ENCODE measurements around the gene MGAT2. TPM values are rescaled to one million over a fixed set of nuclear protein-coding genes. Genes with fewer than 3 reads are reported as not detected.
A peak's percentile ranks its signal among the peaks of the same experiment; 100 is the strongest.
"Not testable (repeated sequence)": the region's sequence is repeated elsewhere in the genome, so short reads cannot be mapped to it uniquely, and the experiment has no call there.

Gene MGAT2
- total RNA-seq (2014; rRNA removed; shearing (Covaris generic)): 80.5 and 106 TPM in 2 replicates

DNA sequence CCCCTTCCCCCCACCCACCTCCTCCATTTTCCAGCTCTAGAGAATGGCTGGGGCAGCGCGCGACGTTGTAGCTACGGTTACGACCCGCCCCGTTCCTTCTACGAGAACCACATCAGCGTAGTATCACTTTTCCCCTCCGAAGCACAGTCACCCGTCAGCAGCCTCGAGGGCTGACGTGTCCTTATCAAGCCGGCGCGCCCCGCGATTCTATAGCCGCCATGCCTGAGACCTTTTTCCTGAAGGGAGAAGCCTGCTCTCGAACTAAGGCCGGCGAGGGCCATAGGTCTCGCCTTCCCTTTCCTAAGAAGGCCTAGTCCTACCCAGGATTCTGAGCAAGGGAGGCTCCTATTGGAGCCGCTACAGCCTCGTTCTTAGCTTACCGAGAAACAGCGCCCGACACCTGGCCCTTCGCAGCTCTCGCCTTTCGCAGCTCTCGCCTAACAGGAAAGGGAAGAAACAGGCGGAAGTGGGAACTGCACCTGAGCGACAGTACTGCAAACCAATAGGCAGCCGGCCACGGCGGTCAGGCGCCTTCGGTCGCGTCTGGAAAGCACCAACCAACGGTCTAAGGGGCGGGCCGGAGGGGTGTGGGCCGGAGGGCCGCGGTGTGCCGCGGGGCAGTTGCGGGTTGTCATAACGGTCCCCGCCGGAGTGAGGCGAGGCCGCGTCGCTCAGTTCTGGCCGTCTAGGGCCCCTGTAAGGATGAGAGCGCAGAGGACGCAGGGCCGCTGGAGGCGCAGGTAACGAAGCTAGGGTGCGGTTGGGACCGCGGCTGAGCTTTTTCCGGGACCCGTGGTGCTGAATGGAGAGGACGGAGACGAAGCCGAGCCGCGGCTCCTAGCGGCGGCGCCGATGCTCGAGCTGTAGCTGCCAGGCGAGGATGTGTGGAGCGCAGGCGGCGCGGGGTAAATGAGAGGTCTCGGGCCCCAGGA is at the start of gene MGAT2, which contains the start of gene RPL36AL:
TSS of gene MGAT2 (plus strand) at position 618 of the 932 bp plus-strand sequence. CDS start 470 bp downstream, outside the sequence.
TSS of gene RPL36AL (minus strand) at position 445 of the 932 bp plus-strand sequence. CDS start 1,522 bp downstream, outside the sequence.
- DNase-seq (ENCODE audit: low read depth in 1 of 2, low spot score in 2 of 2): peak; percentile 92 to 98
- Histone ChIP-seq H3K4me3 (peak within 1 kb of the TSS; percentile 73), H3K4me1 (replicated peaks) (peaks cover 37% of the 10 kb centered on the region), H3K27me3 (replicated peaks) (no peaks in the 10 kb centered on the region), H3K36me3 (peaks cover 69% of the 10 kb centered on the region), H3K9me3 (replicated peaks) (no peaks in the 10 kb centered on the region), H3K27ac (peak within 1 kb of the TSS; percentile 80)

DNA sequence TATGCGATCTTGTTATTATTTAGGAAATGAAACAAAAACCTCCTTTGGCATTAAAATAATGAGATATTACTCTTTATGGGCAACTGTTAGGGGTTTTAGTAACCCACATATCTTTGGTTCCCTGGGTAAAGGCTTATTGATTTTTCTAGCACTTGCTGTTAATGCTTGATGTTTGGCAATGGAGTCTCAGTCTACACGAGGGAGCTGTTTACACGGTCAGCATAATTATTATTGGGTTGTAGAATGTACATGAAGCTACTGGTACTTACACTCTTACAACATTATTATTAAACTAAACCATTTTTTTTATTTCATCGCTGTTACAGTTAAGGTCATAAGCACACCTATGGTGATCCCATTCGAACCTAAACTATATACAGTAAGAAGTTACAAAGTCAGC is 46.6 kb upstream of the MGAT2 start:
- no peak for DNase-seq (ENCODE audit: low read depth in 1 of 2, low spot score in 2 of 2)
- Histone ChIP-seq H3K4me1 (replicated peaks) (no peaks in the 10 kb centered on the region), H3K4me3 (no peak overlapping the region), H3K9me3 (replicated peaks) (no peaks in the 10 kb centered on the region), H3K36me3 (peaks cover 22% of the 10 kb centered on the region), H3K27ac (no peak overlapping the region), H3K27me3 (replicated peaks) (no peaks in the 10 kb centered on the region)

DNA sequence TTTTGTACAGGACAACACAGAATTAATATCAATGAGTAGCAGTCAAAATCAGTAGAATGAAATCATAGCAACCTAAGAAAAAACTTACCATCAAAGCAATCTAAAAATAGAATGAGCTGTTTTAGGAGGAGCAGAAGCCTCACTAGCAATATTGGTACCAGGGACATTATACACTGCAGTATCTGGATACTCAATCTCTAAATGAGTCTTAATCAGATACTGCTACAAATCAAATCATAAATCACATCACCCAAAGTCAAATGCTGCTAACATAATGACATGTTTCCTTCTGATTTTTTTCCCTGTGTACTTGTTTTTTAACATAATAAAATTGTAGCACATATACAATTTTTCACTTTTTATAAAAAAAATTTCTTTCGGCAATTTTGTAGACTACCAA is 42.5 kb upstream of the MGAT2 start:
- H3K27ac ChIP-seq: no peak overlapping the region
- H3K36me3 ChIP-seq: peaks cover 41% of the 10 kb centered on the region
- no peaks in the 10 kb centered on the region for H3K4me1 ChIP-seq (replicated peaks)
- no peaks in the 10 kb centered on the region for H3K27me3 ChIP-seq (replicated peaks)
- no peaks in the 10 kb centered on the region; the same call in 1 of the 2 replicates for H3K9me3 ChIP-seq (replicated peaks)
- DNase-seq (ENCODE audit: low read depth in 1 of 2, low spot score in 2 of 2): no peak
- no peak overlapping the region for H3K4me3 ChIP-seq

DNA sequence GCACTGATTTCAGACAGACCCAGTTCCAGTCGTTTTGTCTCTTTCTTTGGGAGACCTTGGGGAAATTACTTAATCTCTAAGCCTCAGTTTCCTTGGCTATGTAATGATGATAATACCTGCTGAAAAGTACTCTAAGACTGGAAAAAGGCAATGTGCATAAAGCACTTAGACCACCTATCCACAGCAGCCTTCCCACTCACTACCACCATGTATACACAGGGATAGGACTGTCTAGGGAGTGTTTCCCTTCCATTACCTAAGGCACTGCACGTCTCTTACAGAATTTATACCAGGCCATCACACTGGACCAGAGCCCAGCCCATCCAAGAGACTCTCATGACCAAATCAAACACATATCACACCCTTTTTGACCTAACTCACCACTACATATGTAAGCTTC is 40.8 kb upstream of the MGAT2 start:
- H3K36me3 ChIP-seq: peaks cover 51% of the 10 kb centered on the region
- no peak for DNase-seq (ENCODE audit: low read depth in 1 of 2, low spot score in 2 of 2)
- H3K4me3 ChIP-seq: no peak overlapping the region
- H3K4me1 ChIP-seq (replicated peaks): peaks cover 9% of the 10 kb centered on the region
- no peak overlapping the region for H3K27ac ChIP-seq
- no peaks in the 10 kb centered on the region for H3K27me3 ChIP-seq (replicated peaks)
- H3K9me3 ChIP-seq (replicated peaks): no peaks in the 10 kb centered on the region; the same call in 1 of the 2 replicates

DNA sequence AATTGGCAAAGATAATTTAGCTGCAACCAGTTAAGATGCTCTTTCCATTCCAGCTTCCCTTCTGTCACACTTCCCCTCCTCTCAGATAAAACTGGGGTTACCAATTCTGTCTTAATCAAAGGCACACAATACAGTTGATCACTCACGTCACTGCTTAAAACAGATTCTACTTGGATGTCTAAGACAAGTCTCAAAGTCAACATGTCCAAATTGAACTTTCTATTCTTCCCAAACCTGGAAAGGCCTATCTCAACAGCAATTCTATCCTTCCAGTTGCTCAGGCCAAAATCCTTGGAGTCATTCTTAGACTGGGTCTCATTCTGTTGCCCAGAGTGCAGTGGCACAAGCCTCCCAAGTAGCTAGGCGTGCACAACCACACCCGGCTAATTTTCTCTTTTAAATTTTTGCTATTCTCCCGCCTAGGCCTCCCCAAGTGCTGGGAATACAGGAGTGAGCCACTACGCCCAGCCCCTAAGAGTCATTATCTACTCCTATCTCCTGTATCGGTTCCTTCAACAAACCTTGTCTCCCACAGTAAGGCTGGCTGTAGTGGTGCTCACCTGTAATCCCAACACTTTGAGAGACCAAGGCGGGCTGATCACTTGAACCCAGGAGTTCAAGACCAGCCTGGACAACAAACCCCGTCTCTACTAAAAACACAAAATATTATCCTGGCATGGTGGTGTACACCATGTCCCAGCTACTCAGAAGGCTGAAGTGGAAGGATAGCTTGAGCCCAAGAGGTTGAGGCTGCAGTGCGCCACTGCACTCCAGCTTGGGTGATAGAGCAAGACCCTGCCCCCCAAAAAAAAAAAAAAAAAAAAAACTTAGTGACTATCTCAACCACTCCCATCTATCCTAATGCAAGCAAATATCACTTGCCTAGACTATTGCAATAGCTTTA is 39.1 kb upstream of the MGAT2 start:
- Histone ChIP-seq H3K27me3 (replicated peaks) (no peaks in the 10 kb centered on the region), H3K4me3 (no peak overlapping the region), H3K9me3 (replicated peaks) (no peaks in the 10 kb centered on the region; the same call in 1 of the 2 replicates), H3K27ac (no peak overlapping the region), H3K4me1 (replicated peaks) (peaks cover 9% of the 10 kb centered on the region), H3K36me3 (peaks cover 61% of the 10 kb centered on the region)
- no peak for DNase-seq (ENCODE audit: low read depth in 1 of 2, low spot score in 2 of 2)

DNA sequence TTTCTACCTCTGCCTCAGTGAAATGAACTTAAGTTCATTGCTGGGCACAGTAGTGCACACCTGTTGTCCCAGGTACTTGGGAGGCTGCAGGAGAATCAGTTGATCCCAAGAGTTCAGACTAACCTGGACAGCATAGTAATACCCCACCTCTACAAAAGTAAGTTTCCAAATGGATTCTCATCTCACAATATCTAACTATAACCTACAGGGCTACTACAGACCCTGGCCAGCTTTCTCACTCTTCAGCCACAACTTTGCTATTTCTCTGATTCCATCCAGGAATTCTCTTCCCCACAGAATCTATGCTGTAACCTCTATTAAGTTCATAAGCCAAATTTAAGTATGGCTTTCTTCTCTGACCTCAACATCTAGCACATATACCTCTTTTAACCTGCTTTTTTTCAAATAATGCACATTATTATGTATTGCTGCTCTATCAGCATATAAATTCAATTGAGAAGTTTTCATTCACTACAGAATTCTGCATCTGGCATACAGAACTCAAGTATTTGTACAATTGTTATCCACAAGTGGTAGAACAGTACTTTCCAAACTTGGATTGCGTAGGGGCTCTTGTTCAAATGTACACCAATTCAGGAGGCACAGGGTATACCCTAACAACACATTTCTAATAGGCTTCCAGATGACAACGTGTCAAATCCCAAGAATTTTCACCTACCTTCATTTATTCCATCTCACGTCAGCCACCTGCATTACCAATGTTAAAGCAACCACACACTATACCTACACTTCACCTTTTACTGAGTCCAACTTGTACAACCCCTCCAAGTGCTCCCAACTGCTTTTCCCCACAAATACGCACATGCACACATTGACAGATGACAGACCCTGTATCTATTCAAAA is 38.3 kb upstream of the MGAT2 start:
- DNase-seq (ENCODE audit: low read depth in 1 of 2, low spot score in 2 of 2): no peak
- no peak overlapping the region for H3K27ac ChIP-seq

DNA sequence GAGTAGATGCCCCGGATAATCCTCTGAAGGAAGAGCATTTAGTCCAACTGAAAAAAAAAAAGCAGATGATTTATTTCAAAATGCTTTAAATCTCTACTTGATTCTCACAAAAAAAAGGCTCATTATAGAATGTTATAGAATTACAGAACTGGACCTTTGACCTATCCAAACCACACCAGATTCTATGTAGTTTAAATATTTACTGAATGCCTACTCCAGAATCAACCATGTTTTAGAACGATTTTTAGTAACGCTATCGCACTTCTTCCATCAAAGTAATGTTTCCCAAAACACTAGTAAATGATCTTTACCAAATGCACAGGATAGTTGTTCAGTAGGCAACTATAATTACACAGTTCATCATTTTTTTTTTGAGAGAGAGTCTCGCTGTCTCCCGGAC is 37.0 kb upstream of the MGAT2 start:
- Histone ChIP-seq H3K36me3 (peaks cover 49% of the 10 kb centered on the region), H3K4me1 (replicated peaks) (peaks cover 9% of the 10 kb centered on the region), H3K9me3 (replicated peaks) (no peaks in the 10 kb centered on the region; the same call in 1 of the 2 replicates), H3K4me3 (no peak overlapping the region), H3K27me3 (replicated peaks) (no peaks in the 10 kb centered on the region), H3K27ac (no peak overlapping the region)
- DNase-seq (ENCODE audit: low read depth in 1 of 2, low spot score in 2 of 2): no peak

More for the DNA sequence above, 38.3 kb upstream of the MGAT2 start:
- H3K4me3 ChIP-seq: no peak overlapping the region
- peaks cover 9% of the 10 kb centered on the region for H3K4me1 ChIP-seq (replicated peaks)
- H3K27me3 ChIP-seq (replicated peaks): no peaks in the 10 kb centered on the region
- no peaks in the 10 kb centered on the region; the same call in 1 of the 2 replicates for H3K9me3 ChIP-seq (replicated peaks)
- peaks cover 54% of the 10 kb centered on the region for H3K36me3 ChIP-seq

DNA sequence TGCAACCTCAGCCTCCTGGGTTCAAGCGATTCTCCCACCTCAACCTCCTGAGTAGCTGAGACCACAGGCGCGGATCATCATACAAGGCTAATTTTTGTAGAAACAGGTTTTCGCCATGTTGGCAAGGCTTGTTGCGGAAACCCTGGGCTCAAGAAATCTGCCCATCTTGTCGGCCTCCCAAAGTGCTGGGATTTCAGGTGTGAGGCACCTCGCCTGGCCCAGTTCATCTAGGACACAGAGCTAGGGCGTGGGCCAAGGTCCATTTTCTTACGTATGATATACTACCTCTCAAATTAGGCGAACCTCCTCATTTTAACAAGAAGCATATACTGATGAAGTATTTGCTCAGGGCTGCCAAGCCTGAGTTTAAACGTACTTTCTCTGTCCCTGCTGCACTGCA is 36.5 kb upstream of the MGAT2 start:
- Histone ChIP-seq H3K27ac (no peak overlapping the region), H3K4me3 (no peak overlapping the region), H3K4me1 (replicated peaks) (peaks cover 9% of the 10 kb centered on the region), H3K27me3 (replicated peaks) (no peaks in the 10 kb centered on the region), H3K9me3 (replicated peaks) (no peaks in the 10 kb centered on the region; the same call in 1 of the 2 replicates), H3K36me3 (peaks cover 49% of the 10 kb centered on the region)
- DNase-seq (ENCODE audit: low read depth in 1 of 2, low spot score in 2 of 2): no peak

DNA sequence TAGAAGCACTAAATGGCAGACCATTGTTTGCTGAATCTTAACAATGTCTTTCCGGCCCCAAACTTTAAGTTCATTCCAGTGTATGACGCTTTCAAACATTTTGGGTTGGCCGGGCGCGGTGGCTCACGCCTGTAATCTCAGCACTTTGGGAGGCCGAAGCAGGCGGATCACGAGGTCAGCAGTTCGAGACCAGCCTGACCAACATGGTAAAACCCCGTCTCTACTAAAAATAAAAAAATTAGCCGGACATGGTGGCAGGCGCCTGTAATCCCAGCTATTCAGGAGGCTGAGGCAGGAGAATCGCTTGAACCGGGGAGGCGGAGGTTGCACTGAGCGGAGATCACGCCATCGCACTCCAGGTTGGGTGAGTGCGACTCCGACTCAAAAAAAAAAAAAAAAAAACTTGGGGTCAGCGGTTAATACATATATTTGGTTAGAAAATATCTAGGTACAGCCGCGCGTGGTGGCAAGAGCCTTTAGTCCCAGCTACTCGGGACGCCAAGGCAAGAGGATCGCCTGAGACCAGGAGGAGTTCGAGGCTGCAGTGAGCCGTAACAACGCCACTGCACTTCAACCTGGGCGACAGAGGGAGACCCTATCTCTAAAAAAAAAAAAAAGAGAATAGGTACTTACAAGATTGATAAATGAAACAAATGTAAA is 35.5 kb upstream of the MGAT2 start:
- H3K27ac ChIP-seq: peak overlapping the region; percentile 74
- H3K4me1 ChIP-seq (replicated peaks); H3K9me3 ChIP-seq (replicated peaks); DNase-seq (ENCODE audit: low read depth in 1 of 2, low spot score in 2 of 2); H3K27me3 ChIP-seq (replicated peaks): not testable (repeated sequence)
- peaks cover 49% of the 10 kb centered on the region for H3K36me3 ChIP-seq
- H3K4me3 ChIP-seq: peak overlapping the region; percentile 69

DNA sequence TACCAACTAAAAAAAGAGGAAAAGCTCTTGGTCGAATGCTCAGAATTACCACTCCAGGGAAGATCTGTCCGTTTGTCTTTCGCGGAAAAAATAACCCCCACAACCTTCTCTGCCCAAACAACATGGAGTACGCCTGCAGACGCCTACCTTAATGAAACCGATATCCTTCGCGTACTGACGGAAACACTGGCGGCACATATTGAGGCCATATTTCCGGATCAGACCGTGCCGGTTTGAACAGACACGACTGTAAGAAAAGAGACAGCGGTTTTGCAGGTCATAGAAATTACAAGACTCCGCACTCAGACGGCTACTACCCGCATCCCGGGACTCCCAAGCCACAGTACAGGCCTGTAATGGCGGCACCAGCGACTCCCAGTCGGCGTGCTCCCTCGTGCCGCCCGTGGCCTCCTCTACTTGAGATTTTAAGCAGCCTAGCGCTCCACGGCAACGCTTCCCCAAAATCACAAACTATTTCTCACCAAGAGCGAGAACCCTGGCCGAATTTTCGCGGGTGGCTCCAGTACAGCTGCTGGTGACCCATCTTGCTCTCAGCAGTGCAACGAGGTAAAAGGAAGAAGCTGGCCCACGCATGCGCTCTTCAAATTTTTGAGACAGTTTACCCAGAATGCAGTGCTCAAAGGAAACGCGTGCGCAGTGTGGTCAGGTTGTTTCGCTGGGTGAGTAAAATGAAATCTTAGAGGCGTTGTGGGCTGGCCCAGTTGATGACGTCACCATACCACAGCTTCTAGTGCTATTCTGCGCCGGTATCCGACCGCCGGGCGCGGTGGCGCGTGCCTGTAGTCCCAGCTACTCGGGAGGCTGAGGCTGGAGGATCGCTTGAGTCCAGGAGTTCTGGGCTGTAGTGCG is 34.6 kb upstream of the MGAT2 start, which contains the start of gene RPS29:
TSS of gene RPS29 (minus strand) at position 578 of the 870 bp plus-strand sequence. CDS start at position 544, 34 bp downstream.
- Histone ChIP-seq H3K27me3 (replicated peaks) (no peaks in the 10 kb centered on the region), H3K27ac (peak within 1 kb of the TSS; percentile 74), H3K9me3 (replicated peaks) (no peaks in the 10 kb centered on the region; the same call in 1 of the 2 replicates), H3K4me1 (replicated peaks) (peaks cover 9% of the 10 kb centered on the region), H3K4me3 (peak within 1 kb of the TSS; percentile 69), H3K36me3 (peaks cover 49% of the 10 kb centered on the region)
- peak; percentile 97 to 98 for DNase-seq (ENCODE audit: low read depth in 1 of 2, low spot score in 2 of 2)

DNA sequence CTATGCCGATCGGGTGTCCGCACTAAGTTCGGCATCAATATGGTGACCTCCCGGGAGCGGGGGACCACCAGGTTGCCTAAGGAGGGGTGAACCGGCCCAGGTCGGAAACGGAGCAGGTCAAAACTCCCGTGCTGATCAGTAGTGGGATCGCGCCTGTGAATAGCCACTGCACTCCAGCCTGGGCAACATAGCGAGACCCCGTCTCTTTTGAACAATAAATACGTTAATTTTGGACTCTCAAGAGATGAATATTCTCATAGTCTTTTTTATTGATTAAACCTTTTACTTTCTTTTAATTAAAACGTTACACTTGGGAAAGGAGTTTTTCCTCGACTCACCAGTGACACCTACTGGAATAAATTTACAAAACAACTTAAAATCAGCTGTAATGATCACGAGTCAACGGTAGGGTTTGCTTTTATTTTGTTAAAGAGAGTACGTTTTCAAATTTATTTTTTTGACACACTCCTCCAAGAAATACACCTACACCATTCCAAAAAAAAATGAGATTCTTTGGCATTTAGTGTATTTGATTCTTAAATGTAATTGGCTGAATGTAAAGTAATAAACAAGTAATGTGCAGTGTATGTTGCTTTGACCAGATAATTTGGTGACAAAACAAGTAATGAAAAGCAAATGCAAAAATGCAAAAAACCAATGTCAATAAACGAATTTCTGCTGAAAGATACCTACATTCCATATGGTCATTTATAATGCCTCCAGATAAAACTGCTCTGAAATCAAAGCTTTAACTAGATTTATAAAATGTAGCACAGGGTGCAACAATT is 33.7 kb upstream of the MGAT2 start:
- no peaks in the 10 kb centered on the region for H3K27me3 ChIP-seq (replicated peaks)
- H3K9me3 ChIP-seq (replicated peaks): no peaks in the 10 kb centered on the region; the same call in 1 of the 2 replicates
- peaks cover 43% of the 10 kb centered on the region for H3K36me3 ChIP-seq
- H3K27ac ChIP-seq: peak overlapping the region; percentile 25
- peak overlapping the region; percentile 69 for H3K4me3 ChIP-seq
- H3K4me1 ChIP-seq (replicated peaks): peaks cover 9% of the 10 kb centered on the region
- DNase-seq (ENCODE audit: low read depth in 1 of 2, low spot score in 2 of 2): peak; percentile 60 to 86
